K562 (cell line): Measurements from ENCODE around the gene RBM28. TPM values are rescaled to one million over a fixed set of nuclear protein-coding genes. Genes with fewer than 3 reads are reported as not detected.
A peak's percentile ranks its signal among the peaks of the same experiment; 100 is the strongest.

Experiments used
- ATAC-seq: fragments of 200-7000 bp; cut with Tn5 transposase; 3 replicates; pipeline ENCODE4 v1.9.1; 2020; ENCODE audit warnings: moderate library complexity
- BruUV-seq: library from RNA; stranded (reverse); fragments of 400-500 nt; replicated peaks from 2 replicates; lab custom pipeline; 2021; lab: Mats Ljungman, UMichigan
- CTCF ChIA-PET: fragments of 300-600 bp; formaldehyde crosslinking; extraction: SDS; loops from one replicate; lab custom pipeline; 2021; ENCODE audit warnings: low intra/inter-chr PET ratio; lab: Yijun Ruan, JAX
- POLR2A ChIA-PET: fragments of 300-600, 350-650 bp; sonication (Branson Sonifier 250); formaldehyde crosslinking; extraction: SDS; loops from one replicate; lab custom pipeline; 2021; ENCODE audit warnings: antibody characterized with exemption, inconsistent platforms; lab: Yijun Ruan, JAX
- DNase-seq, 4 experiments: peaks; one replicate each; pipeline versions ENCODE4 v3.0.0 to v3.0.0-alpha.2; 2011 to 2018; ENCODE audit warnings: low spot score in 3 of 4, mixed read lengths in 3 of 4; ENCODE audit errors: extremely low read depth in 1 of 4
- FAIRE-seq: peaks from 2 replicates; lab custom pipeline; 2011; peaks lifted over from hg19 to GRCh38; lab: Jason Lieb, UNC
- H2AFZ ChIP-seq: 2 replicates; pipeline ENCODE4 v1.6.0; 2011; ENCODE audit warnings: low read depth, low read length, control low read depth, inconsistent platforms
- H3K27ac ChIP-seq: fragments of 200-600 bp; 3 replicates; pipeline ENCODE4 v1.8.0; 2011; ENCODE audit warnings: low read depth, mild to moderate bottlenecking, control low read depth, inconsistent platforms, low read length, moderate library complexity, mixed read lengths; ENCODE audit errors: extremely low read depth
- H3K27me3 ChIP-seq, 2 experiments: fragments of 300-600 bp in 1 of 2; 2 replicates in 1 of 2; 3 replicates in 1 of 2; pipeline versions ENCODE4 v1.6.0 to v1.8.0; 2011; ENCODE audit warnings: inconsistent platforms in 2 of 2, low read length in 2 of 2, mild to moderate bottlenecking in 1 of 2, mixed read lengths in 1 of 2, moderate library complexity in 1 of 2; ENCODE audit not compliant: control insufficient read depth in 2 of 2, insufficient read depth in 2 of 2
- H3K36me3 ChIP-seq: fragments of 300-600 bp; 3 replicates; pipeline ENCODE4 v1.8.0; 2011; ENCODE audit warnings: mild to moderate bottlenecking, low read length, inconsistent platforms; ENCODE audit not compliant: control insufficient read depth, insufficient read depth
- H3K4me1 ChIP-seq, 2 experiments: fragments of 200-600 bp in 1 of 2; replicated peaks in 1 of 2; 2 replicates in 1 of 2; 3 replicates in 1 of 2; pipeline versions ENCODE4 v1.5.1 to v1.8.0; 2011; ENCODE audit warnings: inconsistent platforms in 2 of 2, low read length in 2 of 2, mild to moderate bottlenecking in 1 of 2, mixed read lengths in 1 of 2, moderate library complexity in 1 of 2; ENCODE audit not compliant: control insufficient read depth in 2 of 2, insufficient read depth in 2 of 2
- H3K4me2 ChIP-seq: 2 replicates; pipeline ENCODE4 v1.6.1; 2011; ENCODE audit warnings: low read length, control low read depth, inconsistent platforms, mixed read lengths; ENCODE audit not compliant: insufficient read depth
- H3K4me3 ChIP-seq: fragments of 200-600 bp; sonication (generic), shearing (Covaris generic); 2 replicates; pipeline ENCODE4 v1.5.1; 2016; ENCODE audit warnings: control low read depth, inconsistent platforms
- H3K79me2 ChIP-seq: fragments of 200-600 bp; 3 replicates; pipeline ENCODE4 v1.8.0; 2011; ENCODE audit warnings: low read length, inconsistent platforms; ENCODE audit not compliant: control insufficient read depth, insufficient read depth
- H3K9ac ChIP-seq, 2 experiments: 2 replicates each; pipeline versions ENCODE4 v1.6.0 to v1.6.1; 2011; ENCODE audit warnings: low read depth in 2 of 2, low read length in 2 of 2, control low read depth in 1 of 2, inconsistent platforms in 1 of 2, mild to moderate bottlenecking in 1 of 2, mixed read lengths in 1 of 2; ENCODE audit not compliant: insufficient read depth in 1 of 2
- H3K9me1 ChIP-seq: one replicate; pipeline ENCODE4 v1.6.0; 2011; ENCODE audit warnings: inconsistent platforms, mild to moderate bottlenecking, low read length, moderate library complexity; ENCODE audit not compliant: control insufficient read depth, insufficient read depth
- H3K9me3 ChIP-seq: replicated peaks from 2 replicates; pipeline ENCODE4 v1.5.1; 2011; ENCODE audit warnings: low read depth, low read length, inconsistent platforms; ENCODE audit not compliant: control insufficient read depth, insufficient read depth
- H4K20me1 ChIP-seq: replicated peaks from 2 replicates; pipeline ENCODE4 v1.6.1; 2011; ENCODE audit warnings: low read length, inconsistent platforms, mixed read lengths; ENCODE audit not compliant: control insufficient read depth, insufficient read depth
- HDGF ChIP-seq: fragments of 450-650 bp; IDR thresholded peaks from 2 replicates; pipeline ENCODE4 v1.6.1; 2016
- HNRNPK ChIP-seq: fragments of 200-400 bp; formaldehyde crosslinking; IDR thresholded peaks from one replicate; pipeline ENCODE4 v1.6.1; 2018; ENCODE audit warnings: mild to moderate bottlenecking, low read depth, low read length; ENCODE audit not compliant: poor library complexity, severe bottlenecking
- NR4A1 ChIP-seq, 2 experiments: fragments of 250-450 bp in 1 of 2; fragments of 450-650 bp in 1 of 2; sonication (Bioruptor Pico) in 1 of 2; IDR thresholded peaks; 2 replicates each; pipeline versions ENCODE4 v1.4.0 to v1.6.1; 2016 to 2020; ENCODE audit warnings: mild to moderate bottlenecking in 2 of 2, missing compliant biosample characterization in 1 of 2, missing genetic modification characterization in 1 of 2, moderate library complexity in 1 of 2
- RNF219 ChIP-seq: fragments of 250-450 bp; sonication (Bioruptor Pico); IDR thresholded peaks from 2 replicates; pipeline ENCODE4 v1.5.0; 2022; ENCODE audit warnings: mild to moderate bottlenecking
- SP2 ChIP-seq: IDR thresholded peaks from 2 replicates; pipeline ENCODE4 v1.6.1; 2011; ENCODE audit warnings: mild to moderate bottlenecking, low read depth, low read length, moderate library complexity; ENCODE audit not compliant: poor library complexity, severe bottlenecking; ENCODE audit errors: extremely low read depth
- SUPT5H ChIP-seq: fragments of 450-650 bp; IDR thresholded peaks from 2 replicates; pipeline ENCODE4 v1.6.1; 2016
- ZNF311 ChIP-seq: fragments of 250-450 bp; sonication (Bioruptor Pico); IDR thresholded peaks from 2 replicates; pipeline ENCODE4 v1.4.0; 2020; ENCODE audit warnings: mild to moderate bottlenecking, moderate library complexity
- WGBS: fragments of 100-300 bp; shearing (Covaris generic); methylation state at CpG from one replicate; pipeline ENCODE4 v1.1.6; 2016; ENCODE audit warnings: low coverage, mixed read lengths; ENCODE audit not compliant: insufficient coverage; ENCODE audit errors: missing lambda C conversion rate; 5-methylcytosine and 5-hydroxymethylcytosine counted together
- in situ Hi-C: fragments of 300-500 bp; cut with MboI; formaldehyde crosslinking; loops from 4 replicates; pipeline ENCODE4 v1.15.0; 2018; ENCODE audit warnings: inconsistent platforms, mixed read lengths
- intact Hi-C: fragments of 100-400 bp; cut with micrococcal nuclease; formaldehyde crosslinking; loops from 2 replicates; pipeline ENCODE4 v1.14.2; 2022
- polyA plus RNA-seq, 8 experiments: library from polyadenylated mRNA; depleted of rRNA in 4 of 8; stranded (reverse) in 5 of 8; unstranded in 3 of 8; fragments of >200 nt; fragmentation: Nextera tagmentation in 2 of 8; fragmentation: Illumina TruSeq in 1 of 8; extraction: Ambion mirVana in 2 of 8; extraction: Trizol in 1 of 8; gene quantifications; 2 replicates each; pipeline versions ENCODE4 v1.2.1 to v1.2.3, GENCODE V29; 2011 to 2014; ENCODE audit warnings: inconsistent platforms in 1 of 8, missing spikeins in 1 of 8
- total RNA-seq, 7 experiments: library from RNA; depleted of rRNA in 6 of 7; stranded (reverse); fragments of >200 nt in 6 of 7; fragmentation: Illumina TruSeq in 2 of 7; extraction: Trizol in 2 of 7; gene quantifications; 2 replicates each; pipeline versions ENCODE4 v1.2.1 to v1.2.3, GENCODE V29; 2011 to 2021; ENCODE audit warnings: low replicate concordance in 1 of 7

RBM28 gene
- total and polyA plus RNA-seq, 9 of the 15 experiments (the other 6 are each of a cell fraction or from before 2014, with no cell fraction given), result 65.8 to 213 (median 138) TPM

DNA sequence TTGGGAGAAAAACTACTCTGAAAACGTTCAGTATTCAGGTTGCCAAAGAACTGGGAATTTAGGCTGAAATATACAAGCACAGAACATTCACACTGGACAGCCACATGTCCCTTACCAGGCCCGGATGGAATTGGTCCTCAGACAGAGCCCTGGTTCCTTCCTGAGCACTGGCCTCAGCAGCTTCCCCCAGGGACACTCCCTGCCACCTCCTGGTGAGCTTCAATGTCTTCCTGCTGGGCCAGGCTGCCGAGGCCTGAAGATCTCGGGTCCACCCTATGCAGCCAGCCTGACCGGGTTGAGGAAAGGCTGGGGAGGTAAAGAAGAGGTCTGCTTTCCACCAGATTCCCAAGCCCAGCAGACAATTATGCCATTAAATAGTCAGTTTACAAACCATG, 77.8 kb downstream of the RBM28 start:
- WGBS, result 6% methylated on average over 5 of the region's 5 CpGs
- no peak for TF ChIP-seq ZNF311 (CRISPR knock-in tag)
- no peak for TF ChIP-seq SP2
- TF ChIP-seq HDGF, result no peak
- no peak for TF ChIP-seq HNRNPK
- TF ChIP-seq RNF219 (CRISPR knock-in tag), result 0 out of 2 replicates have a peak, but pooled peaks have one; percentile 33
- no peak for TF ChIP-seq NR4A1 (CRISPR knock-in tag; IDR thresholded peaks at IDR 0.05)
- 0 out of 2 replicates have a peak, but pooled peaks have one; percentile 45 for TF ChIP-seq NR4A1 (tag; IDR thresholded peaks at IDR 0.05)
- no peak for TF ChIP-seq SUPT5H
- no peak for DNase-seq
- CTCF ChIA-PET, result interaction anchor here (0.7 kb wide), 1 partner anchor 12 kb away, joined by 3 read pairs; no protein-coding TSS in a partner anchor
- H4K20me1 ChIP-seq, result no peaks in the 10 kb centered on the region
- no peak overlapping the region for H3K27ac ChIP-seq
- peaks cover 12 to 15% of the 10 kb centered on the region in 2 experiments for H3K4me1 ChIP-seq
- POLR2A ChIA-PET, result interaction anchor here (0.5 to 1.5 kb wide), 4 partner anchors 9 to 1079 kb away, joined by 3 to 4 read pairs (median 4); no protein-coding TSS in a partner anchor
- H3K4me3 ChIP-seq, result no peak overlapping the region
- in situ Hi-C loops, result no loop called here
- H3K36me3 ChIP-seq, result no peaks in the 10 kb centered on the region
- peaks cover 10 to 35% of the 10 kb centered on the region in 2 experiments; a peak in 4 of 5 replicates for H3K27me3 ChIP-seq
- H3K4me2 ChIP-seq, result no peak overlapping the region
- no peaks in the 10 kb centered on the region for H3K9me3 ChIP-seq
- no peak overlapping the region for H3K9ac ChIP-seq
- BruUV-seq, result no TSS peak
- H3K79me2 ChIP-seq, result no peaks in the 10 kb centered on the region
- intact Hi-C loops, result no loop called here
- no peak overlapping the region for H2AFZ ChIP-seq
- no peaks in the 10 kb centered on the region for H3K9me1 ChIP-seq
- no peak for FAIRE-seq
- peak; percentile 33 for ATAC-seq
